T-helper 2 cell treated with Interferon-gamma antibody and Interleukin-4, amounts not matched to agents 5 μg/mL and 100 μg/mL, for 36 hours (primary cell): ENCODE data around the gene ERVH48-1.
"Not testable (repeated sequence)": the region's sequence is repeated elsewhere in the genome, so short reads cannot be mapped to it uniquely, and the experiment has no call there.

ENCODE experiments used
- DNase-seq: peaks from one replicate; pipeline ENCODE4 v3.0.0; 2021; ENCODE audit warnings: low spot score
- H3K27ac Mint-ChIP-seq: one replicate; pipeline ENCODE4 v1.8.0; 2021; ENCODE audit warnings: mild to moderate bottlenecking, mixed read lengths
- H3K27me3 Mint-ChIP-seq: one replicate; pipeline ENCODE4 v1.8.0; 2021; ENCODE audit warnings: low read depth, mixed read lengths
- H3K36me3 Mint-ChIP-seq: one replicate; pipeline ENCODE4 v1.8.0; 2021; ENCODE audit warnings: low read depth, mixed read lengths
- H3K4me1 Mint-ChIP-seq: one replicate; pipeline ENCODE4 v1.8.0; 2021; ENCODE audit warnings: low read depth, mixed read lengths
- H3K4me3 Mint-ChIP-seq: one replicate; pipeline ENCODE4 v1.8.0; 2022; ENCODE audit warnings: mild to moderate bottlenecking, moderate library complexity, mixed read lengths
- H3K9me3 Mint-ChIP-seq: one replicate; pipeline ENCODE4 v1.8.0; 2021; ENCODE audit warnings: mixed read lengths

Gene ERVH48-1

DNA sequence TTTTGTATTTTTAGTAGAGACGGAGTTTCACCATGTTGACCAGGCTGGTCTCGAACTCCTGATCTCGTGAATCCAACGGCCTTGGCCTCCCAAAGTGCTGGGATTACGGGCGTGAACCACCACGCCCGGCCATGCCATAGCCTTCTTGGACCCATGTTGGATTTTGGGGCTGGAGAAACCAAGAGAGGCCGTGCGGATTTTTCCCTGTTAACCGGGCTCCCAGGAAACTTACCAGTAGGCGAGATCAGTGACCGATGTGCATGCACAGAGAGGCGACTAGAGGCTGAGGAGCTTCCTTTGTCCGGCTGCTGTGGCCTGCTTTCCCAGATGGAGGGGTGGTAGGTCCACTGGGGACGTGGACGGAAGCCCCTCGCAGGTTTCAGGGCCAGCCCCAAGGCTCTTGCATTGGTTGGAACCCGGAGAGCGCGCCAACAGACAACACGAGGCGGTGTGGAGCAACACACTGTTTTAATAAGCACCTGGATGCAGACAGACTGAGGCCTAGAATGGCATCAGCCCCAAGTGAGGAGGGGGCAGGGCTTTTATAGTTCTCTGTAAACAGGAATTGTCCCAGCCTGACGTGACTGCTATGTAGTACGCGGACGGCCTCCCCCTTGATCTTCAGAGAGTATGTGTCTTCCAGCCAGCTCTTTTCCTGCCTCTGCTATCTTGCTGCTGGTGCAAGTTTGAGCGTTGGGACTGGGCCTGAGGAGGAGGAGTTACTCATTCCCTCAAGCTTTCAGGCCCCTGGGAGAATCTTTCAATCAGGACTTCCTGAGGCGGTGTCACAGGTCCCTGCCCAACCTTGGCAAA is at the start of gene ERVH48-1:
ERVH48-1 (minus strand) TSS at position 517 of the 813 bp plus-strand sequence. CDS start 6,624 bp downstream, outside the sequence.
- no peaks in the 10 kb centered on the region for H3K27me3 Mint-ChIP-seq
- peak within 1 kb of the TSS; percentile 82 for H3K27ac Mint-ChIP-seq
- peak within 1 kb of the TSS; percentile 62 for H3K4me3 Mint-ChIP-seq
- peaks cover 16% of the 10 kb centered on the region for H3K4me1 Mint-ChIP-seq
- DNase-seq, result no peak
- H3K9me3 Mint-ChIP-seq, result no peaks in the 10 kb centered on the region
- no peaks in the 10 kb centered on the region for H3K36me3 Mint-ChIP-seq

DNA sequence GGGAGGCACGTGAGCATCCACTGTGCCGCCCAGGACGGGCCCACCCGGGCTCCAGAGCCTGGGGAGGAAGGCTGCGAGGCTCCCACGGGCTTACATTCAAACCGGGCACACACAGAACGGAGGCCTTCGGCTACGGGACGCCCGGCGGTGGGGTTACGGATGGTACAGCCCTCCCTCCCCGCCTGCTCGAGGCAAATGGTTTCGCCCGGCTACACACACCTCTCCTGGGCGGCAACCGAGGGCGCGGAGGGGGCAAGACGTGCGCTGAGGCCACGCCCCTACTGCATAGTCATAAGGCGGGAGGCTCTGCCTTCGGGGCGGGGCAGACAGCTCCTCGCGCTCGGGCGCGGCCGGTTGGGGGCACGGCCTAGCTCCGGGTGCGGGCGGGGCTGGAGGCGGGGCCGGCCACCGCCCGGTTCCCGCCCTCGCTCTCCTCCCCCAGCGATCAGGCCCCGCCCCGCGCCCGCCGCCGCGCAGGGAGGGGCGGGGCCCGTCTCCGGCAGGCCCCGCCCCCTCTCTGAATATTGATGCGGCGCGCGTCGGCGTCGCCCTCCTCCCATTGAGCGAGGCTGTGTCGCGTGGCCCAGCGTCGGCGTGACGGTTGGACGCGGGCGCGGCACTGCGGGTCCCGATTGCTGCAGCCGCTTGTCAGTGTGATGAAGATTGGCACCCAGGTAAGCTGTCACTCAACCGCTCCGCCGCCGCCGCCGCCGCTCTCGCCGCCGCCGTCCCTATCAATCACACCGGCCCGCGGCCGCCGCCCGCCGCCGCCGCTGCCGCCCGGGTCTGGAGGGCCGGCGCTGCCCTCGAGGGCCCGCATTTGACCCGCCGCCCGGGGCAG is 48.8 kb upstream of the ERVH48-1 start, which contains the start of gene PKNOX1:
PKNOX1 (plus strand) TSS at position 572 of the 841 bp plus-strand sequence. CDS start 29,820 bp downstream, outside the sequence.
- Mint-ChIP-seq H3K27ac (peak within 1 kb of the TSS; percentile 94), H3K4me1 (peaks cover 20% of the 10 kb centered on the region), H3K27me3 (no peaks in the 10 kb centered on the region), H3K4me3 (peak within 1 kb of the TSS; percentile 87), H3K36me3 (peaks cover 19% of the 10 kb centered on the region), H3K9me3 (no peaks in the 10 kb centered on the region)
- peak; percentile 98 for DNase-seq

DNA sequence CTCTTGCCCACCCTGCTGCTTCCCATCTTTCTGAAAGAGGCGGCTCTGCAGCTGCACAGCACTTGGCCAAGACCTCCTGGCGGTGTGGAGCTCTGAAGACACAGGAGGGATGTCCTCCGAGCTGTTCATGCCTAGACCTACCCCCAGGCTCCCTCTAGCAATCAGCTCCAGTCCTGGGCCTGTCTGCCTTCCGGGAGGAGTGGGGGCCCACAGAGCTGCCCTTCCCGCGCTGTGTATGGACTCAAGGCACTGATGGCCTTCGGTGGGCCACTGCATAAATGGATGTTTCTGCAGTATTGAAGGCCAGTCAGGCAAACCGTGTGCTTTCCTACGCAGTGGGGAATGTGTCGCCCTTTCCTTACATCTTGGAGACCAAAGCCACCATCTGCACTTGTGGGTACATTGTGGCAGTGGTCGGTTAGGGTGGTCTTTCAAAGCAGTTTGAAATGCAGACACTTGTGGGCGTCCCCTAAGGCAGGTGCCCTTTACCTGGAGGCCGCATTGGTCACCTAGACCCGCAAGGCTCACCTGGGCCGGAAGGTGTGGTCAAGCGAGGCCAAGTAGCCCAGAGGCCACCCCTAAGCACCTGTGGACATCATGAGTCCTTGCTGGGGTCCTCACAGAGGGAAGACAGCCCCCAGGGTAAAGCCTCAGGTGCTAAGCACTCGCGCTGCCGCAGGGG is 48.0 kb upstream of the ERVH48-1 start:
- peak; percentile 6 for DNase-seq
- Mint-ChIP-seq H3K9me3 (no peaks in the 10 kb centered on the region), H3K27me3 (no peaks in the 10 kb centered on the region), H3K36me3 (peaks cover 16% of the 10 kb centered on the region), H3K27ac (peak overlapping the region; percentile 86), H3K4me3 (peak overlapping the region; percentile 71), H3K4me1 (peaks cover 20% of the 10 kb centered on the region)

DNA sequence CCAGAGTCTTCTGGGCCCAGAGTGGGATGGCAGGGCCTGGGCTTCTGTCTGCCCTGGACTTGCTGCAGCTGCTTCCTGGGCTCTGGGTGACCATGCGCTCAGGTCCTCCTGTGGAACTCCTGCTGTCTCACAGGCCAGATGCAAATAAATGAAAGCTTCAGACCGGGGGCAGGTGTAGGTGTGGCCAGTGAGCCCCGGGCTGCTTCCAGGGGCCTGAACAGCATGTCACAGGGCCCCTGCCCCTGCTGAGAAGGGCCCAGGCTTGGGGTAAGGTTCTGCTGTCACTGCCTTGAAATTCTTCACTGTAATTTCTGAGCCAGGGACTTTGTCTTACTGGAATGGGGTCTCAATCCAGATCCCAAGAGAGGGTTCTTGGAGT is 46.5 kb upstream of the ERVH48-1 start:
- Mint-ChIP-seq H3K4me3 (no peak overlapping the region), H3K9me3 (no peaks in the 10 kb centered on the region), H3K27me3 (no peaks in the 10 kb centered on the region), H3K27ac (no peak overlapping the region), H3K36me3 (peaks cover 8% of the 10 kb centered on the region), H3K4me1 (peaks cover 12% of the 10 kb centered on the region)
- DNase-seq, result no peak

DNA sequence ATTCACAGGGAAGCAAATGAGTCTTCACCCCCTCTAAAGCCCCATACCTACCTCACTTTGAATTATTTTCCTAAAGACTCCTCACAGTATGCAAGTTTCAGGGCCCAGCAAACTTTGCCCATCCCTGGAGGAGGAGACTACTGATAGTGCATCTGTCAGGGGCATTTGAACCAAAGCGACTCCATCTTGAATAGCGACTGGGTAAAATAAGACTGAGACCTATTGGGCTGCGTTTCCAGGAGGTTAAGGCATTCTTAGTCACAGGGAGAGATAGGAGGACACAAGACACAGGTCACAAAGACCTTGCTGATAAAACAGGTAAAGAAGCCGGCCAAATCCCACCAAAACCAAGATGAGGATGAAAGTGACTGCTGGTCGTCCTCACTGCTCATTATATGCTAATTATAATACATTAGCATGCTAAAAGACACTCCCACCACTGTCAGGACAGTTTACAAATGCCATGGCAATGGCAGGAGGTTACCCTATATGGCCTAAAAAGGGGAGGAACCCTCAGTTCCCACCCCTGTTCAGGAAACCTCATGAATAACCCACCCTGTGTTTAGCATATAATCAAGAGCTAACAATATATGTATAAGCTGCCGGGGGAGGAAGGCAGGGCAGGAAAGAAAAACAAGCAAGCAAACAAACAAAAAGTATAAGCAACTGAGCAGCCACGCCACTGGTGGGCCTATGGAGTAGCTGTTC is 45.7 kb upstream of the ERVH48-1 start:
- DNase-seq, result no peak
- H3K4me3 Mint-ChIP-seq, result no peak overlapping the region
- no peak overlapping the region for H3K27ac Mint-ChIP-seq
- no peaks in the 10 kb centered on the region for H3K36me3 Mint-ChIP-seq
- no peaks in the 10 kb centered on the region for H3K27me3 Mint-ChIP-seq
- peaks cover 4% of the 10 kb centered on the region for H3K4me1 Mint-ChIP-seq
- H3K9me3 Mint-ChIP-seq, result no peaks in the 10 kb centered on the region

DNA sequence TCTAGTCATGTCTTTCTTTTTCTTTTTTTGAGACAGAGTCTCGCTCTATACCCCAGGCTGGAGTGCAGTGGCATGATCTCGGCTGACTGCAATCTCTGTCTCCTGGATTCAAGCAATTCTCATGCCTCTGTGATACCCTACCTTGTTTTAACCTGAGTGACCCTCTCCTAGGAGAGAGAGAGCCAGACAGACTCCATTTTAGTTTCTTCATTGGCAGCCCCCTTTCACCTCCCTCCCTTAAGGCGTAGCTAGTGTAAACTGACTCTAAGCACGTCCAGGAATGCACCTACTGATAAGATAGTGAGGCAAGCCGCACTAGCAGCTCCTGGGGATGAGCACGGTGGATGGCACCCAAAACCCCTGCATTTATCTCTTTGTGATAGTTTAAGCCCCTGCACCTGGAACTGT is 43.8 kb upstream of the ERVH48-1 start:
- no peaks in the 10 kb centered on the region for H3K36me3 Mint-ChIP-seq
- no peak overlapping the region for H3K4me3 Mint-ChIP-seq
- H3K27ac Mint-ChIP-seq, result no peak overlapping the region
- H3K4me1 Mint-ChIP-seq, result no peaks in the 10 kb centered on the region
- no peaks in the 10 kb centered on the region for H3K27me3 Mint-ChIP-seq
- H3K9me3 Mint-ChIP-seq, result no peaks in the 10 kb centered on the region
- no peak for DNase-seq

DNA sequence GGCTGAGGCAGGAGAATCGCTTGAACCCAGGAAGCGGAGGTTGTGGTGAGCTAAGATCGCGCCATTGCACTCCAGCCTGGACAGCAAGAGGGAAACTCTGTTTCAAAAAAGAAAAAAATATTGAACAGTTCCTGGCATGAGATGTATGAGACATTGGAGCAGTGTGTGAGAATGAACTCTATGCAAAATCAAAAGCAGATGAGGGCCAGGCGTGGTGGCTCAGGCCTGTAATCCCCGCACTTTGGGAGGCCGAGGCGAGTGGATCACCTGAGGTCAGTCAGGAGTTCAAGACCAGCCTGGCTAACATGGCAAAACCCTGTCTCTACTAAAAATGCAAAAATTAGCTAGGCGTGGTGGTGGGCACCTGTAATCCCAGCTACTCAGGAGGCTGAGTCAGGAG is 42.2 kb upstream of the ERVH48-1 start:
- DNase-seq, H3K27ac Mint-ChIP-seq, H3K36me3 Mint-ChIP-seq, H3K4me1 Mint-ChIP-seq, H3K27me3 Mint-ChIP-seq, H3K9me3 Mint-ChIP-seq, H3K4me3 Mint-ChIP-seq: not testable (repeated sequence)

DNA sequence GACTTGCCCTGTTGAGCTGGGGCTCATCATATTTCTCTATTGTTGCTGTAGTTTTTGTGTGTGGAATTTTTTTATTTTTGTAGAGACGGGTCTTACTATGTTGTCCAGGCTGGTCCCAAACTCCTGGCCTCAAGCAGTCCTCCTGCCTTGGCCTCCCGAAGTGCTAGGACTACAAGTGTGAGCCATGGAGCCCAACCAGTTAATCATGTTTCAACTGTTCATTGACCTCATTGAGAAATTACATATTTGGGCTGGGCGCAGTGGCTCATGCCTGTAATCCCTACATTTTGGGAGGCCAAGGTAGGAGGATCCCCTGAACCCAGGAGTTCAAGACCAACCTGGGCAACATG is 39.8 kb upstream of the ERVH48-1 start:
- Mint-ChIP-seq H3K27ac (no peak overlapping the region), H3K4me3 (no peak overlapping the region)

DNA sequence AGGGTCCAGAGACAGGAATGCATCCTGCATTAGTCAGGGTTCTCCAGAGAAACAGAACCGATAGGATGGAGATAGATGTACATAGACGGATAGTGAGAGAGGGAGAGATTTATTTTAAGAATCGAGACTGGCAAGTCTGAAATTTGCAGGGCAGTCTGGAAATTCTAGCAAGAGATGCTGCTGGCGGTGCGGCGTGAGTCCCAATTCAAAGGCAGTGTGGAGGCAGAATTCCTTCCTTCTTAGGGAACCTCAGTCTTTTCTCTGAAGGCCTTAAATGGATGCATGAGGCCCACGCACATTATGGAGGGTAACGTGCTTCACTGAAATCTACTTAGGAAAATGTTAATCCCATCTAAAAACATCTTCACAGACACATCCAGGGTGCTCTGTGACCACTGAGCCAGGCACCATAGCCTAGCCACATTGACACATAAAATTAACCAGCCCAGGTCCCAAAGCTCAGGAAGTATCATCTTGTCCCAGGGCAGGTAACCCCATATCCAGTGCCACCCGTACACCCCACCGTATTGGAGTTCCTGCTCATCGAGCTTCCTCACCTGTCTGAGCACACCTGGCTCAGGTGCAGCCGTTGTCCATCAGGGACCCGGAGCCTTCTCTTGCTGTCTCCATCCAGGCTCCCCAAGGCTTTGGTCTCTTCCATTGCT is 39.2 kb upstream of the ERVH48-1 start:
- H3K36me3 Mint-ChIP-seq, result no peaks in the 10 kb centered on the region
- no peak for DNase-seq
- no peak overlapping the region for H3K27ac Mint-ChIP-seq
- no peak overlapping the region for H3K4me3 Mint-ChIP-seq
- no peaks in the 10 kb centered on the region for H3K4me1 Mint-ChIP-seq
- no peaks in the 10 kb centered on the region for H3K27me3 Mint-ChIP-seq
- no peaks in the 10 kb centered on the region for H3K9me3 Mint-ChIP-seq

More for the DNA sequence above, 39.8 kb upstream of the ERVH48-1 start:
- Mint-ChIP-seq H3K9me3 (no peaks in the 10 kb centered on the region), H3K27me3 (no peaks in the 10 kb centered on the region), H3K4me1 (no peaks in the 10 kb centered on the region), H3K36me3 (no peaks in the 10 kb centered on the region)
- no peak for DNase-seq

DNA sequence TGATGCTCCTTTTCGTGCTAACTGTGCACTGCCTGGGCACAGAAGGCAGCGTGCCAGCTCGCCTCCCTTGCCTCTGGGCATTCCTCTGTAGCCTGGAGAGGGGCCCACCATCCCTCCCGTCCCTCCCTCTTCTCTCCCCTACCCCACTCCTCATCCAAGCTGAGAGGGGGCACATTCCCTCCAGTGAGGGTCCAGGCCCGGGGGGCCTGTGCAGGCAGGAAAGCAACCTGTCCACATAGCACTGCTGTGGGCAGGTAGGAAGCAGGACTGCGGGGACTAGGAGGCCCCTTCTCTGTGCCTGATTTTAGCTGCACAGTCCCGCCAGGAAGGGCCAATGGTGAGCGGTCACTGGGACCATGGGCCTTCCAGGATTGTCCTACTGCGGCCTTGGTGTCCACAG is 38.7 kb upstream of the ERVH48-1 start:
- no peak overlapping the region for H3K4me3 Mint-ChIP-seq
- no peak overlapping the region for H3K27ac Mint-ChIP-seq
- no peaks in the 10 kb centered on the region for H3K4me1 Mint-ChIP-seq
- no peaks in the 10 kb centered on the region for H3K9me3 Mint-ChIP-seq
- DNase-seq, result no peak
- no peaks in the 10 kb centered on the region for H3K36me3 Mint-ChIP-seq
- H3K27me3 Mint-ChIP-seq, result no peaks in the 10 kb centered on the region

DNA sequence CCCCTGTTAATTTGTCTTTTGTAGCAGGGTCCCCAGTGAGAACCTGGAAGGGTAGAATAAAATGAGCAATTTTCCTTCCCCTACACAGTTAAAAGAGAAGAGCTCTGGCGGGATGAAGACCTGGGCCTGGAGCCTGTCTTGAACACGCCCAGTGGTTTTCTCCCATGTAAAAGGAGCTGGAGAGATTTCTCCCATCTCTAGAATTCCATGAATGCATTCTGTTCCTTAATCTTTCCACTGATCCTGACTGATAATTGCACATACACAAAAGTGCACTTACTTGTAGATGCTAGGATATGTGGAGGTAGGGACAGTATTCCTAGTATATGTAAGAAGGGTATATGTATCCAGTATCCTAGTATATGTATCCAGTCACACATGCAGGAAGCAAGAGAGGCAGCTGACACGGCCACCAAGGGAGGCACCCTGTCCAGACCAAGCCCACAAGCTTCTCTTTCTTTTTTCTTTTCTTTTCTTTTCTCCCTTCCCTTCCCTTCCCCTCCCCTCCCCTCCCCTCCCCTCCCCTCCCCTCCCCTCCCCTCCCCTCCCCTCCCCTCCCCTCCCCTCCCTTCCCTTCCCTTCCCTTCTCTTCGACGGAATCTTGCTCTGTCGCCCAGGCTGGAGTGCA is 37.1 kb upstream of the ERVH48-1 start:
- H3K4me1 Mint-ChIP-seq, result peaks cover 2% of the 10 kb centered on the region
- no peak for DNase-seq
- no peaks in the 10 kb centered on the region for H3K36me3 Mint-ChIP-seq
- no peak overlapping the region for H3K4me3 Mint-ChIP-seq
- H3K27me3 Mint-ChIP-seq, result no peaks in the 10 kb centered on the region
- H3K9me3 Mint-ChIP-seq, result no peaks in the 10 kb centered on the region
- no peak overlapping the region for H3K27ac Mint-ChIP-seq

DNA sequence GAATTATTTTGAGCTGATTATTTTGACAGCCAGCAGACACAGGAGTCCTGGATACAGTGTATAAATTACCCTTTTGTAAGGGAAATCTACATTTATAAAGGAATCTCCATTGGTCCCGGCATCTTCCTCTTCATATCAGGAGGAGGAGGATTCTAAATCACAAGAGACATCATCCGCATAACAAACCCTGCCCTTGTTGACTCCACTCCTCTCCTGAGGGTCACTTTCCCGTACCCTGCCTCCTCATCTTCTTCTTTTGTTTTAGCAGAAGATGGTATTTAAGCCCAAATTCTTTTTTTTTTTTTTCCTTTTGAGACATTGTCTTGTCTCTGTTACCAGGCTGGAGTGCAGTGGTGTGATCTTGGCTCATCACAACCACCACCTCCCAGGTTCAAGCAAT is 34.3 kb upstream of the ERVH48-1 start:
- H3K27ac Mint-ChIP-seq, result no peak overlapping the region
- no peaks in the 10 kb centered on the region for H3K36me3 Mint-ChIP-seq
- no peak overlapping the region for H3K4me3 Mint-ChIP-seq
- H3K27me3 Mint-ChIP-seq, result no peaks in the 10 kb centered on the region
- H3K9me3 Mint-ChIP-seq, result no peaks in the 10 kb centered on the region
- peaks cover 2% of the 10 kb centered on the region for H3K4me1 Mint-ChIP-seq
- DNase-seq, result no peak

DNA sequence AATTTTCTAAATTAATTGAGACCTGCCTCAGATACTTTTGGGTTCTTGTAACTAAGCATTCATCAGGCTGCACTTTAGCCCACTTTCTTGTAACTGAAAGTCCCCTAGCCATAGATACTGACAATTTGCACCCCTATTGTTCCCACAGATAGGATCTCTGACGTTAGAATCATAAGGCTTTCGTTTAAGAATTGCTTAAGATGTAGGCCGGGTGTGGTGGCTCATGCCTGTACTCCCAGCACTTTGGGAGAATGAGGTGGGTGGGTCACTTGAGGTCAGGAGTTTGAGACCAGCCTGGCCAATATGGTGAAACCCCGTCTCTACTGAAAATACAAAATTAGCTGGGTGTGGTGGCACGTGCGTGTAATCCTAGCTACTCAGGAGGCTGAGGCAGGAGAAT is 32.7 kb upstream of the ERVH48-1 start:
- not testable (repeated sequence) for H3K27me3 Mint-ChIP-seq, H3K4me1 Mint-ChIP-seq, H3K9me3 Mint-ChIP-seq, DNase-seq, H3K4me3 Mint-ChIP-seq, H3K27ac Mint-ChIP-seq, H3K36me3 Mint-ChIP-seq
